SK-N-SH treated with all-trans-retinoic acid at 6 μM for 48 hours (cell line): ENCODE measurements around the gene OR4M2.
A peak's percentile ranks its signal among the peaks of the same experiment; 100 is the strongest.
"Not testable (repeated sequence)": the region's sequence is repeated elsewhere in the genome, so short reads cannot be mapped to it uniquely, and the experiment has no call there.

Experiments
- ATAC-seq: fragments of 200-7000 bp; cut with Tn5 transposase; 3 replicates; pipeline ENCODE4 v1.9.1; 2020; ENCODE audit warnings: mild to moderate bottlenecking, moderate library complexity

Gene OR4M2

GRCh38 chr15:22080227-22080626 is at the start of gene OR4M2:
TSS of gene OR4M2 (plus strand) at chr15:22080527. CDS start at chr15:22080625, 98 bp downstream.
- ATAC-seq, result not testable (repeated sequence)

- not testable (repeated sequence) for ATAC-seq
Observed at GRCh38 chr15:22069267-22069666, 11.1 kb upstream of the OR4M2 start.

GRCh38 chr15:22081386-22081785 is 1.1 kb downstream of the OR4M2 start:
- ATAC-seq, result not testable (repeated sequence)

GRCh38 chr15:22098616-22099253 is 18.4 kb downstream of the OR4M2 start:
- not testable (repeated sequence) for ATAC-seq

GRCh38 chr15:22099289-22099891 is 19.1 kb downstream of the OR4M2 start:
- ATAC-seq, result peak; percentile 79

- not testable (repeated sequence) for ATAC-seq
Observed at GRCh38 chr15:22122033-22122432, 41.7 kb downstream of the OR4M2 start.
